Liver (tissue), 3 donors: ENCODE results near the gene SPTSSA.

Experiments
- EGR1 ChIP-seq, 2 donors: IDR thresholded peaks; 2 replicates each; pipeline ENCODE4 v1.6.1; 2016 to 2018; ENCODE audit warnings: antibody characterized with exemption in 2 of 2, low read depth in 2 of 2
- FOXA2 ChIP-seq: IDR thresholded peaks from 2 replicates; pipeline ENCODE4 v1.6.1; 2016; ENCODE audit warnings: antibody characterized with exemption
- NR2F2 ChIP-seq: IDR thresholded peaks from 2 replicates; pipeline ENCODE4 v1.6.1; 2016; ENCODE audit warnings: antibody characterized with exemption
- RAD21 ChIP-seq, 2 donors: IDR thresholded peaks; 2 replicates each; pipeline ENCODE4 v1.6.1; 2016; ENCODE audit warnings: antibody characterized with exemption in 2 of 2, mild to moderate bottlenecking in 2 of 2
- RXRA ChIP-seq, 2 donors: IDR thresholded peaks; 2 replicates each; pipeline ENCODE4 v1.6.1; 2017 to 2018; ENCODE audit warnings: antibody characterized with exemption in 2 of 2, mild to moderate bottlenecking in 1 of 2
- TAF1 ChIP-seq: conservative IDR thresholded peaks from 2 replicates; pipeline ENCODE4 v1.6.1; 2016; ENCODE audit warnings: antibody characterized with exemption, mild to moderate bottlenecking
- YY1 ChIP-seq: IDR thresholded peaks from 2 replicates; pipeline ENCODE4 v1.6.1; 2016; ENCODE audit warnings: antibody characterized with exemption, mild to moderate bottlenecking
- TF ChIP-seq, protein P1 (sequence below): fragments of 150-350 bp; IDR thresholded peaks from 2 replicates; pipeline ENCODE4 v1.5.1; 2017; ENCODE audit warnings: improper control_type of control experiment, low read depth, low read length; ENCODE audit not compliant: missing input control
- donor health status: healthy.
- donor health status: healthy.

- TF ChIP-seq, protein P1, sequence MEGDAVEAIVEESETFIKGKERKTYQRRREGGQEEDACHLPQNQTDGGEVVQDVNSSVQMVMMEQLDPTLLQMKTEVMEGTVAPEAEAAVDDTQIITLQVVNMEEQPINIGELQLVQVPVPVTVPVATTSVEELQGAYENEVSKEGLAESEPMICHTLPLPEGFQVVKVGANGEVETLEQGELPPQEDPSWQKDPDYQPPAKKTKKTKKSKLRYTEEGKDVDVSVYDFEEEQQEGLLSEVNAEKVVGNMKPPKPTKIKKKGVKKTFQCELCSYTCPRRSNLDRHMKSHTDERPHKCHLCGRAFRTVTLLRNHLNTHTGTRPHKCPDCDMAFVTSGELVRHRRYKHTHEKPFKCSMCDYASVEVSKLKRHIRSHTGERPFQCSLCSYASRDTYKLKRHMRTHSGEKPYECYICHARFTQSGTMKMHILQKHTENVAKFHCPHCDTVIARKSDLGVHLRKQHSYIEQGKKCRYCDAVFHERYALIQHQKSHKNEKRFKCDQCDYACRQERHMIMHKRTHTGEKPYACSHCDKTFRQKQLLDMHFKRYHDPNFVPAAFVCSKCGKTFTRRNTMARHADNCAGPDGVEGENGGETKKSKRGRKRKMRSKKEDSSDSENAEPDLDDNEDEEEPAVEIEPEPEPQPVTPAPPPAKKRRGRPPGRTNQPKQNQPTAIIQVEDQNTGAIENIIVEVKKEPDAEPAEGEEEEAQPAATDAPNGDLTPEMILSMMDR = no peak
- TF ChIP-seq RAD21 (IDR thresholded peaks at IDR 0.05) (no peak), RXRA (IDR thresholded peaks at IDR 0.05) (no peak), TAF1 (no peak), YY1 (no peak), FOXA2 (no peak), NR2F2 (no peak), EGR1 (IDR thresholded peaks at IDR 0.05; ENCODE audit: low read depth in 2 of 2) (no peak)
Observed at GRCh38 chr14:34450958-34451357, 11.1 kb downstream of the SPTSSA start.
